ENCODE results near the gene RIF1. TPM values are rescaled to one million over a fixed set of nuclear protein-coding genes. Genes with fewer than 3 reads are reported as not detected.

RIF1 gene
- total RNA-seq, 2 donors from 2014 or later, result 27.8 to 34.2 TPM

- no peaks in the 10 kb centered on the region for H3K9me3 ChIP-seq
These were observed 5.8 kb upstream of the RIF1 start for GRCh38 chr2:151403914-151404313.

DNA sequence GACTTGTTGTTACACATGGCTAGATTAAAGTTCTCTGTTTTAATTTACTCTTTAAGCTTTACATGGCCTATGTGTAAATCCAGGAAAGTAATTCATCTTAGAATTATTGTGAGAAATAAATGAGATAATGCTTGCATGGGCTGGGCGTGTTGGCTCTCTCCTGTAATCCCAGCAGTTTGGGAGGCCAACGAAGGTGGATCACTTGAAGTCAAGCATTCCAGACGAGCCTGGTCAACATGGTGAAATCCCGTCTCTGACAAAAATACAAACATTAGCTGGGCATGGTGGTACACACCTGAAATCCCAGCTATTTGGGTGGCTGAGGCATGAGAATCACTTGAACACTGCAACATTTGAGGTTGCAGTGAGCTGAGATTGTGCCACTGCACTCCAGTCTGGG is 4.3 kb upstream of the RIF1 start:
- TF ChIP-seq CTCF (IDR thresholded peaks at IDR 0.05), result no peak
- Histone ChIP-seq H3K27ac (no peak overlapping the region), H3K4me3 (no peak overlapping the region), H3K27me3 (no peaks in the 10 kb centered on the region), H3K9me3 (no peaks in the 10 kb centered on the region), H3K4me1 (no peaks in the 10 kb centered on the region), H3K36me3 (no peaks in the 10 kb centered on the region), H3K9ac (ENCODE audit: low read depth in 2 of 2, low read length in 2 of 2) (no peak overlapping the region)
- DNase-seq, result no peak
- intact Hi-C loops (cut with DNase I), result no loop called here

More at GRCh38 chr2:151403914-151404313, 5.8 kb upstream of the RIF1 start:
- no peak for TF ChIP-seq CTCF (IDR thresholded peaks at IDR 0.05)
- Histone ChIP-seq H3K4me1 (no peaks in the 10 kb centered on the region), H3K4me3 (no peak overlapping the region), H3K27ac (no peak overlapping the region), H3K9ac (ENCODE audit: low read depth in 2 of 2, low read length in 2 of 2) (no peak overlapping the region), H3K27me3 (no peaks in the 10 kb centered on the region), H3K36me3 (no peaks in the 10 kb centered on the region)
- intact Hi-C loops (cut with DNase I), result no loop called here
- DNase-seq, result no peak

DNA sequence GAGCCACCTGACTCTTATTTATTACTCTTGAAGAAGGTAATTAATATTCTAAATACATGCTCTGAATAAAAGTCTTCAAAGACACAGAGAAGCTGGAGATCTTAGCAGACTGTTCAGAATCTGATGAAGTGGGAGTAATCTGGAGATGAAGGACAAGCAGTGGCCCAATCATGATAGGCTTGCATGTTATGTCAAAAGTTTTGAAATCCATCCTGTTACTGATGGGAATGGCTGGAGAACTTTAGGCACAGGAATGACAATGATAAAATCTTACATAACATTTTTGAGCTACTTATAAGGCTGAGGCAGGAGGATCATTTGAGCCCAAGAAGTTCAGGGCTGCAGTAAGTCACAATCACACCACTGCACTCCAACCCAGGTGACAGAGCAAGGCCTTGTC is 2.4 kb upstream of the RIF1 start:
- intact Hi-C loops (cut with DNase I), result no loop called here
- Histone ChIP-seq H3K9me3 (no peaks in the 10 kb centered on the region), H3K4me1 (no peaks in the 10 kb centered on the region), H3K4me3 (no peak overlapping the region), H3K36me3 (no peaks in the 10 kb centered on the region), H3K9ac (ENCODE audit: low read depth in 2 of 2, low read length in 2 of 2) (no peak overlapping the region), H3K27me3 (no peaks in the 10 kb centered on the region), H3K27ac (no peak overlapping the region)
- no peak for DNase-seq
- TF ChIP-seq CTCF (IDR thresholded peaks at IDR 0.05), result no peak

DNA sequence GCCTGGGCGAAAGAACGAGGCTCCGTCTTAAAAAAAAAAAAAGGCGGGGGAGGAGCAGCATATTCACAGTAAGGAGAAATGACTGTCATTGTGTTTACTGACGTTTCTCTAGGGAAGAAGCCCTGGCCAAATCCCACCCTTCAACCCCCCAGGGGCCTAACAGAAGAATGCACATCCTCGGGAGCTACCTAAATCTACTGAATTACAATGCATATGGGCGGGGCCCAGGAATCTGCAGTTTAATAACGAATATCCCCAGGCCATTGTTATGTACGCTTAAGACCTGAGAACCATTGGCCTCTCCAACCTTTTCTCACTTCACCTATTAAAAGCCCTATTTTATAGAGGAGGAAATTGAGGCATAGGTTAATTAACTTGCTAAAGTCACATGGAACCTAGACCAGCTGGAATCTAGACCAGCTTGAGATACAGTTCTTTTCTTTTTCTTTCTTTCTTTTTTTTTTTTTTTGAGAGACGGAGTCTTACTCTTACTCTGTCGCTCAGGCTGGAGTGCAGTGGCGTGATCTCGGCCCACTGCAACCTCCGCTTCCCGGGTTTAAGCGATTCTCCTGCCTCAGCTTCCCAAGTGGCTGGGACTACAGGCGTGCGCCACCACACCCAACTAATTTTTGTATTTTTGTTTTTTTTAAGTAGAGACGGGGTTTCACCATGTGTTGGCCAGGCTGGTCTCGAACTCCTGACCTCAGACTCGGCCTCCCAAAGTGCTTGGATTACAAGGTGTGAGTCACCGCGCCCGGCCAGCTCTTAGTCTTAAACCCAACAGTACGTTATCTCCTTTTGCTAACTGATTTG is 708 bp upstream of the RIF1 start:
- Histone ChIP-seq H3K9ac (ENCODE audit: low read depth in 2 of 2, low read length in 2 of 2) (no peak overlapping the region), H3K36me3 (no peaks in the 10 kb centered on the region), H3K9me3 (no peaks in the 10 kb centered on the region), H3K4me1 (no peaks in the 10 kb centered on the region), H3K27ac (no peak overlapping the region), H3K4me3 (peak overlapping the region; percentile 90), H3K27me3 (no peaks in the 10 kb centered on the region)
- no peak for TF ChIP-seq CTCF (IDR thresholded peaks at IDR 0.05)
- intact Hi-C loops (cut with DNase I), result no loop called here
- DNase-seq, result no peak

DNA sequence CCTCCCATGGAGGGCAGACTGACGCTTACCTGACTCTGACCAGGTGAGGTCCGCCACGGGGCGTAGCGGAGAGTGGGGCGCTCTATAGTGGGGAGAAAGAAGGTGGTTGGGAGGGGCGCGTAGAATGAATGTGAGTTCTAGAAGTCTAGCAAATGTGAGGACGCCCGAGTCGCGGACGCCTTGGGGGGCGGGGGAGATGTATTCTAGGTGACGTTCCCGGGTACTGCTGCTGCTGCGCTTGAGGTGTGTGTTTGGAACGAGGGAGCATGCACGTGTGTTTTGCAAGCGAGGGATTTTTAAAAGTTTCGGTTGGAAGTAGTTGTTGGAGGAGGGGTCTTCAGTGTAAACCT is 758 bp downstream of the RIF1 start:
- Histone ChIP-seq H3K27me3 (no peaks in the 10 kb centered on the region), H3K9me3 (no peaks in the 10 kb centered on the region), H3K27ac (peak overlapping the region; percentile 70), H3K9ac (ENCODE audit: low read depth in 2 of 2, low read length in 2 of 2) (peak overlapping the region; percentile 86 to 90), H3K36me3 (no peaks in the 10 kb centered on the region), H3K4me1 (no peaks in the 10 kb centered on the region), H3K4me3 (peak overlapping the region; percentile 90)
- no peak for TF ChIP-seq CTCF (IDR thresholded peaks at IDR 0.05)
- intact Hi-C loops (cut with DNase I), result loop anchor here (5.0 kb wide), 1 partner anchor 118 kb away; no protein-coding TSS in a partner anchor
- DNase-seq, result peak; percentile 60

Measured in colonic mucosa (tissue), 4 donors.